T47D (cell line): ENCODE results near the gene SLC35G6.

Experiments
- DNase-seq, 2 experiments: peaks; one replicate each; pipeline versions ENCODE4 v3.0.0 to v3.0.0-alpha.2; 2011 to 2012; ENCODE audit warnings: low read depth in 1 of 2, low spot score in 1 of 2
- JUND ChIP-seq: IDR thresholded peaks from 2 replicates; pipeline ENCODE4 v1.6.1; 2012; ENCODE audit warnings: low read depth
- in situ Hi-C: cut with HindIII; loops from 2 replicates; pipeline ENCODE4 v1.10.0; 2016; ENCODE audit warnings: low sequenced_read_pairs, low pct_unique_long_range_greater_than_20kb

SLC35G6 gene

GRCh38 chr17:7493941-7494340, 12.7 kb downstream of the SLC35G6 start:
- no peak for DNase-seq
- no peak for TF ChIP-seq JUND
- in situ Hi-C loops, result no loop called here

- no peak for DNase-seq
- TF ChIP-seq JUND, result no peak
- in situ Hi-C loops, result no loop called here
Observed at GRCh38 chr17:7495906-7496434, 14.7 kb downstream of the SLC35G6 start.

GRCh38 chr17:7496470-7497183, 15.4 kb downstream of the SLC35G6 start:
- in situ Hi-C loops, result no loop called here
- TF ChIP-seq JUND, result no peak
- no peak for DNase-seq

GRCh38 chr17:7497228-7497627, 16.0 kb downstream of the SLC35G6 start:
- no peak for DNase-seq
- TF ChIP-seq JUND, result no peak
- in situ Hi-C loops, result no loop called here

GRCh38 chr17:7497636-7498035, 16.4 kb downstream of the SLC35G6 start:
- no peak for DNase-seq
- in situ Hi-C loops, result no loop called here
- TF ChIP-seq JUND, result no peak

- in situ Hi-C loops, result no loop called here
- DNase-seq, result no peak
- no peak for TF ChIP-seq JUND
Observed at GRCh38 chr17:7499161-7499560, 17.9 kb downstream of the SLC35G6 start.

- no peak for DNase-seq
- in situ Hi-C loops, result no loop called here
- no peak for TF ChIP-seq JUND
Observed at GRCh38 chr17:7501729-7502128, 20.5 kb downstream of the SLC35G6 start.

GRCh38 chr17:7502171-7502847, 21.1 kb downstream of the SLC35G6 start:
- in situ Hi-C loops, result no loop called here

GRCh38 chr17:7502987-7503386, 21.7 kb downstream of the SLC35G6 start:
- TF ChIP-seq JUND, result no peak

More at GRCh38 chr17:7502171-7502847, 21.1 kb downstream of the SLC35G6 start:
- no peak for DNase-seq
- no peak for TF ChIP-seq JUND

GRCh38 chr17:7503521-7503920, 22.3 kb downstream of the SLC35G6 start:
- in situ Hi-C loops, result no loop called here
- TF ChIP-seq JUND, result no peak
- DNase-seq, result no peak

More at GRCh38 chr17:7502987-7503386, 21.7 kb downstream of the SLC35G6 start:
- no peak for DNase-seq
- in situ Hi-C loops, result no loop called here

GRCh38 chr17:7508145-7508544, 26.9 kb downstream of the SLC35G6 start:
- in situ Hi-C loops, result no loop called here
- no peak for DNase-seq
- TF ChIP-seq JUND, result no peak

GRCh38 chr17:7508846-7509245, 27.6 kb downstream of the SLC35G6 start:
- in situ Hi-C loops, result no loop called here
- no peak for TF ChIP-seq JUND
- no peak for DNase-seq

- in situ Hi-C loops, result no loop called here
- no peak for DNase-seq
- TF ChIP-seq JUND, result no peak
Observed at GRCh38 chr17:7509937-7510336, 28.7 kb downstream of the SLC35G6 start.

- in situ Hi-C loops, result no loop called here
- no peak for DNase-seq
Observed at GRCh38 chr17:7511108-7511507, 29.9 kb downstream of the SLC35G6 start.

More at GRCh38 chr17:7511108-7511507, 29.9 kb downstream of the SLC35G6 start:
- no peak for TF ChIP-seq JUND
